GM18520 (cell line): ENCODE results near the gene CPLX3.

Experiments used
- ATAC-seq: cut with Tn5 transposase; IDR thresholded peaks from one replicate; pipeline ENCODE4 v1.9.1; 2021; ENCODE audit not compliant: unreplicated experiment

Gene CPLX3

GRCh38 chr15:74869726-74870407 is 43.4 kb downstream of the CPLX3 start:
- ATAC-seq = peak; percentile 36

GRCh38 chr15:74870436-74871215 is 44.2 kb downstream of the CPLX3 start:
- no peak for ATAC-seq

- no peak for ATAC-seq
Observed at GRCh38 chr15:74872702-74873035, 46.2 kb downstream of the CPLX3 start.

GRCh38 chr15:74873036-74873755 is 46.8 kb downstream of the CPLX3 start, which contains the start of gene SCAMP2:
Gene SCAMP2 (minus strand): TSS chr15:74873365. CDS start chr15:74873255, 110 bp downstream.
- ATAC-seq = peak; percentile 61

- no peak for ATAC-seq
Observed at GRCh38 chr15:74873756-74874424, 47.5 kb downstream of the CPLX3 start.

GRCh38 chr15:74878273-74878672 is 51.8 kb downstream of the CPLX3 start:
- ATAC-seq = no peak
